ENCODE measurements around the gene MUC20. TPM values are rescaled to one million over a fixed set of nuclear protein-coding genes. Genes with fewer than 3 reads are reported as not detected.

MUC20 gene
- total and polyA plus RNA-seq, 11 donors = 0.21 to 8.4 (median 3.2) TPM

DNA sequence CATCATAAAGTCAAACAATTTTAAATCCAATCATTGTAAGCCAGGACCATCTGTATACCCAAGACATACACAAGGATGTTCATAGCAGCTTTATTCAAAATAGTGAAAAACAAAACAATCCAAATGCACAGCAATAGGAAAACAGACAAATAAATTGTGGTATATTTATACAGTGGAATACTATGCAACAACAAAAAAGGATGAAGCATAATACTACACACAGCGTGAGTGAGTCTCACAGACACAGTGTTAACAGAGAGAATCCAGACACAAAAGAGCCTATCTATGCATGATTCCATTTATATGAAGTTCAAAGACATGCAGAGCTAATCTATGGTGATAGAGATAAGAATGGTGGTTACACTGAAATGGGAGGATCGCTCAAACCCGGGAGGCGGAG lies 5.6 kb upstream of the MUC20 start:
- TF ChIP-seq POLR2A (IDR thresholded peaks at IDR 0.05) (no peak), CTCF (IDR thresholded peaks at IDR 0.05) (no peak)
- DNase-seq = no peak
- H3K27ac ChIP-seq = no peak overlapping the region
- no peaks in the 10 kb centered on the region for H3K4me1 ChIP-seq
- no peak overlapping the region for H3K4me3 ChIP-seq
- H3K9me3 ChIP-seq = no peaks in the 10 kb centered on the region
- peaks cover 0 to 37% (median 27%) of the 10 kb centered on the region in 9 donors for H3K36me3 ChIP-seq
- H3K27me3 ChIP-seq = no peaks in the 10 kb centered on the region
- ATAC-seq = peak in 1 of 4 donors; percentile 23
- 48 to 85% (median 53%) methylated on average over 4 of the region's 4 CpGs for WGBS, 4 donors
- intact Hi-C loops (cut with DNase I) = loop anchor here in 2 of 10 donors (5.0 kb wide), 2 partner anchors 93 to 98 kb away; no protein-coding TSS in a partner anchor

DNA sequence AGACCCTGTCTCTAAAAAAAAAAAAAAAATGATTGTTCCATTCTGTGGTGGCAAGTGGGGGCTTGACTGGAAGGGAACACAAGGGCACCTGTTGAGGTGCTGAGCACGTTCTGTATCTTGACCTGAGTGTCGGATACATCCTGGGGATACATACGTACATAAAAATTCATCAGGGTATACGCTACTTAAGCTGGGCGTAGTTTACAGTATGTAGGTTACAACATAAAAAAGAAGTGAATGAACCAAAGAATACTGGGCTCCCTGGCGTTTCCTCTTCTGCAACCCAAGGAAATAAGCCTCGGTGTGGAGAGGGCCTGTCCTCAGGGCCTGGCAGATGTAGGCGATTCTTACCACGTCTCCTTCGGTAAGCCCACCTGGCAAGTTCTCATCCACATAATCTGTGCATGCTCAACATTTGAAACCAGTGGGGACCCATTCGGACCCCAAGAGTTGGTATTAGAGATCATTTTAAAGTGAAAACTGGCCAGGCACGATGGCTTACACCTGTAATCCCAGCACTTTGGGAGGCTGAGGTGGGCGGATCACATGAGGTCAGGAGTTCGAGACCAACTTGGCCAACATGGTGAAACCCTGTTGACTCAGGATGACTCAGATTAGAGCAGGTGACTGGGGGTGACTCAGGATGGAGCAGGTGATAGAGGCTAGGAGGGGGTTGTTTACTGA lies 5.1 kb upstream of the MUC20 start:
- intact Hi-C loops (cut with DNase I) = loop anchor here in 2 of 10 donors (5.0 kb wide), 2 partner anchors 93 to 98 kb away; no protein-coding TSS in a partner anchor
- DNase-seq (peak in 1 of 5 donors; percentile 17), ATAC-seq (peak in 2 of 4 donors; percentile 8 to 23)
- H3K4me1 ChIP-seq = no peaks in the 10 kb centered on the region
- no peaks in the 10 kb centered on the region for H3K27me3 ChIP-seq
- peaks cover 0 to 37% (median 27%) of the 10 kb centered on the region in 9 donors for H3K36me3 ChIP-seq
- no peak overlapping the region for H3K27ac ChIP-seq
- H3K4me3 ChIP-seq = no peak overlapping the region
- TF ChIP-seq CTCF (IDR thresholded peaks at IDR 0.05) (no peak), POLR2A (IDR thresholded peaks at IDR 0.05) (no peak)
- no peaks in the 10 kb centered on the region for H3K9me3 ChIP-seq
- WGBS, 4 donors = 84 to 94% (median 86%) methylated on average over 14 of the region's 14 CpGs

GRCh38 chr3:195717416-195717815 lies 3.4 kb upstream of the MUC20 start:
- no peak for ATAC-seq
- 76 to 85% (median 78%) methylated on average over 9 of the region's 9 CpGs for WGBS, 4 donors
- Histone ChIP-seq H3K4me1 (no peaks in the 10 kb centered on the region), H3K27me3 (no peaks in the 10 kb centered on the region), H3K4me3 (no peak overlapping the region), H3K27ac (no peak overlapping the region), H3K36me3 (peaks cover 0 to 24% (median 16%) of the 10 kb centered on the region in 9 donors), H3K9me3 (no peaks in the 10 kb centered on the region)
- DNase-seq = peak in 1 of 5 donors; percentile 43
- intact Hi-C loops (cut with DNase I) = loop anchor here in 2 of 10 donors (5.0 kb wide), 2 partner anchors 95 to 100 kb away; no protein-coding TSS in a partner anchor
- no peak for TF ChIP-seq POLR2A (IDR thresholded peaks at IDR 0.05)
- no peak for TF ChIP-seq CTCF (IDR thresholded peaks at IDR 0.05)

DNA sequence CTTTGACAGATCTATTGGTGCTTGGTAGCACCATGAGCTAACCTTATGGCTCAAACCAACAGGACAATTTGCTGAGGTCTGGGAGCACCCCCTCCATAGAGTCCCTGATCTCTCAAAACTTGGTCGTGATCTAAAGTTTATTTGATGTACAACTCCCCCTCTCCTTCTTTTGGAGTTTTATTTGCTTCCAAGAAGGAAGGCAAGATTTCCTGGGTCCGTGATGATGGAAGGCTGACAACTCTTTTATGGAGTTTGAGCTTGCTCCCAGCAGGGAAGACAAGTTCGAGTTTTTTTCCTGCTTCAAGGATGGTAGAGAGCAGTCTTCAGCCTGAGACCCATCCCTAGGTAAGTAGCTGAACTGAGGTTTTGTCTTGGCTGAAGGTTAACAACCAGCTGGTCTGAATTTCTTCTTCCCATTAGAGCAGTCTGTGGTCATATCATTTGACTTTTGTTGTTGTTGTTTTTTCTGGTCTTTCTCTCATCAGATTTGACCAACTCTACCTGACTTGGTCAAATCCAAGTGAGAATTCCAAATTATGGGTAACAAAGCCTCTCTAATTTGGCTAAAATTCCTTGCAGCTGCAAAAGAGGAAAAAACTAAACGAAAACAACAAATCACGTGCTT lies 2.8 kb upstream of the MUC20 start:
- Histone ChIP-seq H3K36me3 (peaks cover 0 to 24% (median 16%) of the 10 kb centered on the region in 9 donors), H3K27ac (no peak overlapping the region), H3K4me3 (no peak overlapping the region), H3K4me1 (no peaks in the 10 kb centered on the region), H3K27me3 (no peaks in the 10 kb centered on the region), H3K9me3 (no peaks in the 10 kb centered on the region)
- DNase-seq (no peak), ATAC-seq (no peak)
- 73 to 95% (median 76%) methylated on average over 5 of the region's 5 CpGs for WGBS, 4 donors
- TF ChIP-seq CTCF (IDR thresholded peaks at IDR 0.05) (no peak), POLR2A (IDR thresholded peaks at IDR 0.05) (no peak)
- intact Hi-C loops (cut with DNase I) = loop anchor here in 2 of 10 donors (5.0 kb wide), 2 partner anchors 96 to 101 kb away; no protein-coding TSS in a partner anchor
